H1 (cell line): ENCODE measurements around the gene NDUFA8. TPM values are rescaled to one million over a fixed set of nuclear protein-coding genes. Genes with fewer than 3 reads are reported as not detected.

Source experiments
- CHD7 ChIP-seq: fragments of 300-600 bp; sonication (generic); IDR thresholded peaks from 2 replicates; pipeline ENCODE4 v1.7.1; 2012; ENCODE audit warnings: low read length, moderate library complexity, mild to moderate bottlenecking, inconsistent platforms; ENCODE audit not compliant: insufficient replicate concordance
- KDM5A ChIP-seq: fragments of 200-600 bp; IDR thresholded peaks from 2 replicates; pipeline ENCODE4 v1.7.1; 2012; ENCODE audit warnings: mild to moderate bottlenecking, low read length, inconsistent platforms, mixed read lengths
- NRF1 ChIP-seq: IDR thresholded peaks from 2 replicates; pipeline ENCODE4 v1.6.1; 2011; ENCODE audit warnings: mild to moderate bottlenecking, low read depth, low read length, improper control_type of control experiment
- polyA plus RNA-seq, 7 experiments: library from polyadenylated mRNA; depleted of rRNA in 3 of 7; stranded (reverse) in 5 of 7; unstranded in 2 of 7; fragments of >200 nt in 5 of 7; fragments of 200-250 nt in 2 of 7; gene quantifications; 1 replicate in 5 of 7; 2 replicates in 1 of 7; 4 replicates in 1 of 7; pipeline versions ENCODE4 v1.2.1 to v1.2.3, GENCODE V29; 2011 to 2013; ENCODE audit warnings: missing spikeins in 2 of 7, mixed read lengths in 2 of 7
- total RNA-seq: library from RNA; stranded (reverse); fragmentation: NEBNext Ultra II Directional; extraction: Animal tissue kit (Norgen Biotek cat#: 25700); gene quantifications from 2 replicates; pipeline ENCODE4 v1.2.1, GENCODE V29; 2021

NDUFA8 gene
- total and polyA plus RNA-seq, 2 of the 8 experiments (the other 6 are each of a cell fraction or from before 2014, with no cell fraction given), result 61.0 to 73.8 TPM

GRCh38 chr9:122173670-122174069 lies 14.1 kb upstream of the NDUFA8 start (continued):
- TF ChIP-seq CHD7, result no peak
- TF ChIP-seq KDM5A, result no peak
- TF ChIP-seq NRF1, result no peak
